Motor neuron (in vitro differentiated cells): Measurements from ENCODE around the gene SPG11. TPM values are rescaled to one million over a fixed set of nuclear protein-coding genes. Genes with fewer than 3 reads are reported as not detected.
"Not testable (repeated sequence)": the region's sequence is repeated elsewhere in the genome, so short reads cannot be mapped to it uniquely, and the experiment has no call there.

Experiments
- ATAC-seq, 8 experiments: fragments of 200-7000 bp; cut with Tn5 transposase; replicated peaks in 6 of 8; 2 replicates each; pipeline ENCODE4 v1.8.0; 2021; ENCODE audit warnings: mild to moderate bottlenecking in 8 of 8, moderate library complexity in 8 of 8
- H3K27ac ChIP-seq, 2 donors: fragments of 250-450 bp; sonication (Bioruptor Pico); 2 replicates each; pipeline ENCODE4 v1.9.0; 2021; ENCODE audit warnings: antibody characterized with exemption in 2 of 2, mild to moderate bottlenecking in 2 of 2, moderate library complexity in 1 of 2
- H3K4me1 ChIP-seq, 2 donors: fragments of 250-450 bp; sonication (Bioruptor Pico); replicated peaks in 1 of 2; 2 replicates each; pipeline ENCODE4 v1.6.1; 2021; ENCODE audit warnings: antibody characterized with exemption in 2 of 2, mild to moderate bottlenecking in 2 of 2, moderate library complexity in 1 of 2
- H3K4me3 ChIP-seq, 5 donors: fragments of 250-450 bp; sonication (Bioruptor Pico); 2 replicates each; pipeline ENCODE4 v1.9.0; 2021; ENCODE audit warnings: antibody characterized with exemption in 5 of 5, mild to moderate bottlenecking in 5 of 5, moderate library complexity in 4 of 5
- WGBS, 10 experiments: fragments of 450-650 bp; shearing (Covaris generic); methylation state at CpG; one replicate each; pipeline ENCODE4 v1.0.0; 2022; 5-methylcytosine and 5-hydroxymethylcytosine counted together
- in situ Hi-C, 9 experiments: fragments of 400-800 bp; cut with MboI; loops; one replicate each; pipeline ENCODE4 v1.15.0; 2021; ENCODE audit warnings: low sequenced_read_pairs in 9 of 9, low pct_unique_long_range_greater_than_20kb in 2 of 9; ENCODE audit not compliant: unreplicated experiment in 9 of 9
- total RNA-seq, 8 experiments: library from RNA; unstranded; fragments of 300-600 nt; gene quantifications; 2 replicates each; pipeline versions ENCODE4 v1.2.3 to v1.2.4, GENCODE V29; 2022

The SPG11 gene
- total RNA-seq, 8 experiments from 2014 or later = 31.0 to 91.1 (median 46.6) TPM

GRCh38 chr15:44633603-44634002 lies 29.9 kb downstream of the SPG11 start:
- 58 to 100% (median 91%) methylated on average over 1 to 5 of the region's 5 CpGs for WGBS, 10 experiments
- no peak overlapping the region for H3K4me3 ChIP-seq
- no peaks in the 10 kb centered on the region for H3K4me1 ChIP-seq
- in situ Hi-C loops = no loop called here
- ATAC-seq = no peak
- H3K27ac ChIP-seq = no peak overlapping the region

GRCh38 chr15:44625286-44625685 lies 38.2 kb downstream of the SPG11 start:
- H3K27ac ChIP-seq, ATAC-seq, H3K4me1 ChIP-seq, H3K4me3 ChIP-seq, in situ Hi-C loops: not testable (repeated sequence)
- WGBS, 10 experiments = 77 to 100% (median 100%) methylated on average over 1 to 2 of the region's 2 CpGs; no CpG with 5 or more reads in 3 of the 10 experiments

GRCh38 chr15:44623178-44623577 lies 40.3 kb downstream of the SPG11 start:
- Histone ChIP-seq H3K4me3 (no peak overlapping the region), H3K27ac (no peak overlapping the region), H3K4me1 (no peaks in the 10 kb centered on the region)
- no peak for ATAC-seq
- in situ Hi-C loops = no loop called here

GRCh38 chr15:44620081-44620480 lies 43.4 kb downstream of the SPG11 start:
- Histone ChIP-seq H3K27ac (no peak overlapping the region), H3K4me3 (no peak overlapping the region), H3K4me1 (no peaks in the 10 kb centered on the region)
- in situ Hi-C loops = no loop called here
- no peak for ATAC-seq
- WGBS, 10 experiments = 55 to 100% (median 94%) methylated on average over 1 of the region's 1 CpG; no CpG with 5 or more reads in 2 of the 10 experiments

- WGBS, 10 experiments = 84 to 100% (median 100%) methylated on average over 1 to 2 of the region's 2 CpGs; no CpG with 5 or more reads in 6 of the 10 experiments
- Histone ChIP-seq H3K4me1 (no peaks in the 10 kb centered on the region), H3K27ac (no peak overlapping the region), H3K4me3 (no peak overlapping the region)
- no peak for ATAC-seq
- in situ Hi-C loops = no loop called here
Measured at GRCh38 chr15:44616974-44617373, 46.5 kb downstream of the SPG11 start.

- H3K27ac ChIP-seq = no peak overlapping the region
- in situ Hi-C loops = no loop called here
- H3K4me1 ChIP-seq = no peaks in the 10 kb centered on the region
- 91 to 100% (median 100%) methylated on average over 1 of the region's 1 CpG; no CpG with 5 or more reads in 3 of the 10 experiments for WGBS, 10 experiments
- H3K4me3 ChIP-seq = no peak overlapping the region
- ATAC-seq = no peak
Measured at GRCh38 chr15:44606740-44607139, 56.7 kb downstream of the SPG11 start.

GRCh38 chr15:44603126-44603525 lies 60.3 kb downstream of the SPG11 start:
- no peak overlapping the region for H3K4me3 ChIP-seq
- ATAC-seq = no peak
- in situ Hi-C loops = no loop called here
- H3K27ac ChIP-seq = no peak overlapping the region
- H3K4me1 ChIP-seq = no peaks in the 10 kb centered on the region
- WGBS, 10 experiments = 75 to 100% (median 92%) methylated on average over 1 to 2 of the region's 2 CpGs; no CpG with 5 or more reads in 4 of the 10 experiments

GRCh38 chr15:44598892-44599291 lies 64.6 kb downstream of the SPG11 start:
- 62 to 100% (median 89%) methylated on average over 2 to 5 of the region's 5 CpGs; no CpG with 5 or more reads in 1 of the 10 experiments for WGBS, 10 experiments
- ATAC-seq = no peak
- H3K4me1 ChIP-seq = no peaks in the 10 kb centered on the region
- in situ Hi-C loops = loop anchor here in 1 of 9 experiments (25.0 kb wide), 1 partner anchor 138 kb away; the partner anchor contains the start of gene TRIM69
- H3K27ac ChIP-seq = no peak overlapping the region
- no peak overlapping the region for H3K4me3 ChIP-seq

GRCh38 chr15:44598066-44598465 lies 65.4 kb downstream of the SPG11 start:
- WGBS, 10 experiments = 92 to 100% (median 100%) methylated on average over 1 of the region's 1 CpG; no CpG with 5 or more reads in 2 of the 10 experiments
- Histone ChIP-seq H3K27ac (no peak overlapping the region), H3K4me3 (no peak overlapping the region), H3K4me1 (no peaks in the 10 kb centered on the region)
- in situ Hi-C loops = loop anchor here in 1 of 9 experiments (25.0 kb wide), 1 partner anchor 139 kb away; the partner anchor contains the start of gene TRIM69
- no peak for ATAC-seq

GRCh38 chr15:44596511-44597010 lies 66.9 kb downstream of the SPG11 start:
- H3K4me3 ChIP-seq = no peak overlapping the region
- H3K4me1 ChIP-seq = no peaks in the 10 kb centered on the region
- WGBS, 10 experiments = 100% methylated on average over 1 of the region's 1 CpG; no CpG with 5 or more reads in 4 of the 10 experiments
- H3K27ac ChIP-seq = no peak overlapping the region
- in situ Hi-C loops = loop anchor here in 1 of 9 experiments (25.0 kb wide), 1 partner anchor 141 kb away; the partner anchor contains the start of gene TRIM69
- ATAC-seq = no peak

- in situ Hi-C loops = loop anchor here in 1 of 9 experiments (25.0 kb wide), 1 partner anchor 141 kb away; the partner anchor contains the start of gene TRIM69
- 80 to 100% (median 85%) methylated on average over 1 to 2 of the region's 3 CpGs; no CpG with 5 or more reads in 4 of the 10 experiments for WGBS, 10 experiments
Measured at GRCh38 chr15:44595656-44596510, 67.6 kb downstream of the SPG11 start.

GRCh38 chr15:44595246-44595645 lies 68.2 kb downstream of the SPG11 start:
- in situ Hi-C loops = loop anchor here in 1 of 9 experiments (25.0 kb wide), 1 partner anchor 142 kb away; the partner anchor contains the start of gene TRIM69
- no peak overlapping the region for H3K4me3 ChIP-seq
- 0 to 100% (median 80%) methylated on average over 1 of the region's 1 CpG; no CpG with 5 or more reads in 1 of the 10 experiments for WGBS, 10 experiments
- H3K27ac ChIP-seq = no peak overlapping the region
- no peaks in the 10 kb centered on the region for H3K4me1 ChIP-seq
- ATAC-seq = no peak

More at GRCh38 chr15:44595656-44596510, 67.6 kb downstream of the SPG11 start:
- no peak for ATAC-seq
- Histone ChIP-seq H3K4me3 (no peak overlapping the region), H3K27ac (no peak overlapping the region), H3K4me1 (no peaks in the 10 kb centered on the region)
